Measurements from ENCODE around the gene CCDC15. TPM values are rescaled to one million over a fixed set of nuclear protein-coding genes. Genes with fewer than 3 reads are reported as not detected.

The CCDC15 gene
- total RNA-seq, result 9.3 and 9.5 TPM in 2 replicates

- intact Hi-C loops (cut with micrococcal nuclease), result loop anchor here (1.0 to 10.0 kb wide), 9 partner anchors 78 to 1889 kb away; partner anchors contain the start of genes FAM118B, HSPA8, HYLS1 and MSANTD2
Observed at GRCh38 chr11:124953753-124954589, at the start of gene CCDC15. TSS of gene CCDC15 (plus strand) at chr11:124954202. CDS start at chr11:124954733, 531 bp downstream.

GRCh38 chr11:124915541-124916369 is 38.2 kb upstream of the CCDC15 start:
- intact Hi-C loops (cut with micrococcal nuclease), result no loop called here

GRCh38 chr11:124916370-124916710 is 37.7 kb upstream of the CCDC15 start:
- intact Hi-C loops (cut with micrococcal nuclease), result no loop called here

- intact Hi-C loops (cut with micrococcal nuclease), result no loop called here
Observed at GRCh38 chr11:124917115-124917637, 36.8 kb upstream of the CCDC15 start.

GRCh38 chr11:124918950-124919349 is 35.1 kb upstream of the CCDC15 start, which contains the start of gene HEPN1:
TSS of gene HEPN1 (plus strand) at chr11:124919250.
- intact Hi-C loops (cut with micrococcal nuclease), result no loop called here

GRCh38 chr11:124919898-124920297 is 34.1 kb upstream of the CCDC15 start:
- intact Hi-C loops (cut with micrococcal nuclease), result no loop called here

- intact Hi-C loops (cut with micrococcal nuclease), result no loop called here
Observed at GRCh38 chr11:124920356-124920755, 33.6 kb upstream of the CCDC15 start.

GRCh38 chr11:124920870-124921609 is 33.0 kb upstream of the CCDC15 start:
- intact Hi-C loops (cut with micrococcal nuclease), result no loop called here

GRCh38 chr11:124922831-124923230 is 31.2 kb upstream of the CCDC15 start:
- intact Hi-C loops (cut with micrococcal nuclease), result no loop called here

GRCh38 chr11:124923296-124923695 is 30.7 kb upstream of the CCDC15 start:
- intact Hi-C loops (cut with micrococcal nuclease), result no loop called here

- intact Hi-C loops (cut with micrococcal nuclease), result no loop called here
Observed at GRCh38 chr11:124928942-124929665, 24.9 kb upstream of the CCDC15 start.

GRCh38 chr11:124930799-124931198 is 23.2 kb upstream of the CCDC15 start:
- intact Hi-C loops (cut with micrococcal nuclease), result no loop called here

- intact Hi-C loops (cut with micrococcal nuclease), result no loop called here
Observed at GRCh38 chr11:124934862-124935547, 19.0 kb upstream of the CCDC15 start.

- intact Hi-C loops (cut with micrococcal nuclease), result no loop called here
Observed at GRCh38 chr11:124935548-124936514, 18.2 kb upstream of the CCDC15 start, which contains the start of gene HEPACAM. TSS of gene HEPACAM (minus strand) at chr11:124936047. CDS start at chr11:124936006, 41 bp downstream.

GRCh38 chr11:124937336-124937935 is 16.6 kb upstream of the CCDC15 start:
- intact Hi-C loops (cut with micrococcal nuclease), result no loop called here

- intact Hi-C loops (cut with micrococcal nuclease), result no loop called here
Observed at GRCh38 chr11:124938206-124938765, 15.7 kb upstream of the CCDC15 start.

- intact Hi-C loops (cut with micrococcal nuclease), result no loop called here
Observed at GRCh38 chr11:124938970-124939369, 15.0 kb upstream of the CCDC15 start.

- intact Hi-C loops (cut with micrococcal nuclease), result no loop called here
Observed at GRCh38 chr11:124941703-124942102, 12.3 kb upstream of the CCDC15 start.
